K562 (cell line): ENCODE data around the gene SLC25A34. TPM values are rescaled to one million over a fixed set of nuclear protein-coding genes. Genes with fewer than 3 reads are reported as not detected.

Experiments
- ATAC-seq: fragments of 200-7000 bp; cut with Tn5 transposase; 3 replicates; pipeline ENCODE4 v1.9.1; 2020; ENCODE audit warnings: moderate library complexity
- BruUV-seq: library from RNA; stranded (reverse); fragments of 400-500 nt; replicated peaks from 2 replicates; lab custom pipeline; 2021; lab: Mats Ljungman, UMichigan
- CTCF ChIA-PET: fragments of 300-600 bp; formaldehyde crosslinking; extraction: SDS; loops from one replicate; lab custom pipeline; 2021; ENCODE audit warnings: low intra/inter-chr PET ratio; lab: Yijun Ruan, JAX
- POLR2A ChIA-PET: fragments of 300-600, 350-650 bp; sonication (Branson Sonifier 250); formaldehyde crosslinking; extraction: SDS; loops from one replicate; lab custom pipeline; 2021; ENCODE audit warnings: antibody characterized with exemption, inconsistent platforms; lab: Yijun Ruan, JAX
- DNase-seq, 4 experiments: peaks; one replicate each; pipeline versions ENCODE4 v3.0.0 to v3.0.0-alpha.2; 2011 to 2018; ENCODE audit warnings: low spot score in 3 of 4, mixed read lengths in 3 of 4; ENCODE audit errors: extremely low read depth in 1 of 4
- FAIRE-seq: peaks from 2 replicates; lab custom pipeline; 2011; peaks lifted over from hg19 to GRCh38; lab: Jason Lieb, UNC
- H2AFZ ChIP-seq: 2 replicates; pipeline ENCODE4 v1.6.0; 2011; ENCODE audit warnings: low read depth, low read length, control low read depth, inconsistent platforms
- H3K27ac ChIP-seq: fragments of 200-600 bp; 3 replicates; pipeline ENCODE4 v1.8.0; 2011; ENCODE audit warnings: low read depth, mild to moderate bottlenecking, control low read depth, inconsistent platforms, low read length, moderate library complexity, mixed read lengths; ENCODE audit errors: extremely low read depth
- H3K27me3 ChIP-seq, 2 experiments: fragments of 300-600 bp in 1 of 2; 2 replicates in 1 of 2; 3 replicates in 1 of 2; pipeline versions ENCODE4 v1.6.0 to v1.8.0; 2011; ENCODE audit warnings: inconsistent platforms in 2 of 2, low read length in 2 of 2, mild to moderate bottlenecking in 1 of 2, mixed read lengths in 1 of 2, moderate library complexity in 1 of 2; ENCODE audit not compliant: control insufficient read depth in 2 of 2, insufficient read depth in 2 of 2
- H3K36me3 ChIP-seq: fragments of 300-600 bp; 3 replicates; pipeline ENCODE4 v1.8.0; 2011; ENCODE audit warnings: mild to moderate bottlenecking, low read length, inconsistent platforms; ENCODE audit not compliant: control insufficient read depth, insufficient read depth
- H3K4me1 ChIP-seq, 2 experiments: fragments of 200-600 bp in 1 of 2; replicated peaks in 1 of 2; 2 replicates in 1 of 2; 3 replicates in 1 of 2; pipeline versions ENCODE4 v1.5.1 to v1.8.0; 2011; ENCODE audit warnings: inconsistent platforms in 2 of 2, low read length in 2 of 2, mild to moderate bottlenecking in 1 of 2, mixed read lengths in 1 of 2, moderate library complexity in 1 of 2; ENCODE audit not compliant: control insufficient read depth in 2 of 2, insufficient read depth in 2 of 2
- H3K4me2 ChIP-seq: 2 replicates; pipeline ENCODE4 v1.6.1; 2011; ENCODE audit warnings: low read length, control low read depth, inconsistent platforms, mixed read lengths; ENCODE audit not compliant: insufficient read depth
- H3K4me3 ChIP-seq: fragments of 200-600 bp; sonication (generic), shearing (Covaris generic); 2 replicates; pipeline ENCODE4 v1.5.1; 2016; ENCODE audit warnings: control low read depth, inconsistent platforms
- H3K79me2 ChIP-seq: fragments of 200-600 bp; 3 replicates; pipeline ENCODE4 v1.8.0; 2011; ENCODE audit warnings: low read length, inconsistent platforms; ENCODE audit not compliant: control insufficient read depth, insufficient read depth
- H3K9ac ChIP-seq, 2 experiments: 2 replicates each; pipeline versions ENCODE4 v1.6.0 to v1.6.1; 2011; ENCODE audit warnings: low read depth in 2 of 2, low read length in 2 of 2, control low read depth in 1 of 2, inconsistent platforms in 1 of 2, mild to moderate bottlenecking in 1 of 2, mixed read lengths in 1 of 2; ENCODE audit not compliant: insufficient read depth in 1 of 2
- H3K9me1 ChIP-seq: one replicate; pipeline ENCODE4 v1.6.0; 2011; ENCODE audit warnings: inconsistent platforms, mild to moderate bottlenecking, low read length, moderate library complexity; ENCODE audit not compliant: control insufficient read depth, insufficient read depth
- H3K9me3 ChIP-seq: replicated peaks from 2 replicates; pipeline ENCODE4 v1.5.1; 2011; ENCODE audit warnings: low read depth, low read length, inconsistent platforms; ENCODE audit not compliant: control insufficient read depth, insufficient read depth
- H4K20me1 ChIP-seq: replicated peaks from 2 replicates; pipeline ENCODE4 v1.6.1; 2011; ENCODE audit warnings: low read length, inconsistent platforms, mixed read lengths; ENCODE audit not compliant: control insufficient read depth, insufficient read depth
- ARNT ChIP-seq, 2 experiments: fragments of 450-650 bp; IDR thresholded peaks; 2 replicates each; pipeline ENCODE4 v1.6.1; 2016; ENCODE audit warnings: mild to moderate bottlenecking in 1 of 2
- CTCF ChIP-seq, 3 experiments: IDR thresholded peaks in 2 of 3; conservative IDR thresholded peaks in 1 of 3; 2 replicates each; pipeline ENCODE4 v1.5.1; 2011 to 2012; ENCODE audit warnings: low read length in 3 of 3, mild to moderate bottlenecking in 3 of 3, control low read depth in 2 of 3, improper control_type of control experiment in 1 of 3, inconsistent platforms in 1 of 3, low read depth in 1 of 3, mixed read lengths in 1 of 3, moderate library complexity in 1 of 3; ENCODE audit not compliant: insufficient read depth in 2 of 3
- HMGN3 ChIP-seq: IDR thresholded peaks from 2 replicates; pipeline ENCODE4 v1.6.1; 2011; ENCODE audit warnings: borderline replicate concordance, low read depth, mild to moderate bottlenecking, mixed read lengths, low read length; ENCODE audit not compliant: insufficient read length; ENCODE audit errors: extremely low read depth
- SMC3 ChIP-seq: conservative IDR thresholded peaks from 2 replicates; pipeline ENCODE4 v1.6.1; 2011; ENCODE audit warnings: low read depth, low read length, improper control_type of control experiment; ENCODE audit not compliant: insufficient read depth
- ZNF184 ChIP-seq: sonication (generic); formaldehyde crosslinking; IDR thresholded peaks from 2 replicates; pipeline ENCODE4 v1.5.0; 2020; ENCODE audit warnings: missing genetic modification reagents
- WGBS: fragments of 100-300 bp; shearing (Covaris generic); methylation state at CpG from one replicate; pipeline ENCODE4 v1.1.6; 2016; ENCODE audit warnings: low coverage, mixed read lengths; ENCODE audit not compliant: insufficient coverage; ENCODE audit errors: missing lambda C conversion rate; 5-methylcytosine and 5-hydroxymethylcytosine counted together
- in situ Hi-C: fragments of 300-500 bp; cut with MboI; formaldehyde crosslinking; loops from 4 replicates; pipeline ENCODE4 v1.15.0; 2018; ENCODE audit warnings: inconsistent platforms, mixed read lengths
- intact Hi-C: fragments of 100-400 bp; cut with micrococcal nuclease; formaldehyde crosslinking; loops from 2 replicates; pipeline ENCODE4 v1.14.2; 2022
- polyA plus RNA-seq, 8 experiments: library from polyadenylated mRNA; depleted of rRNA in 4 of 8; stranded (reverse) in 5 of 8; unstranded in 3 of 8; fragments of >200 nt; fragmentation: Nextera tagmentation in 2 of 8; fragmentation: Illumina TruSeq in 1 of 8; extraction: Ambion mirVana in 2 of 8; extraction: Trizol in 1 of 8; gene quantifications; 2 replicates each; pipeline versions ENCODE4 v1.2.1 to v1.2.3, GENCODE V29; 2011 to 2014; ENCODE audit warnings: inconsistent platforms in 1 of 8, missing spikeins in 1 of 8
- total RNA-seq, 7 experiments: library from RNA; depleted of rRNA in 6 of 7; stranded (reverse); fragments of >200 nt in 6 of 7; fragmentation: Illumina TruSeq in 2 of 7; extraction: Trizol in 2 of 7; gene quantifications; 2 replicates each; pipeline versions ENCODE4 v1.2.1 to v1.2.3, GENCODE V29; 2011 to 2021; ENCODE audit warnings: low replicate concordance in 1 of 7

SLC25A34 gene
- total and polyA plus RNA-seq, 9 of the 15 experiments (the other 6 are each of a cell fraction or from before 2014, with no cell fraction given), result 0.01 to 0.57 (median 0.16) TPM

- POLR2A ChIA-PET, result interaction anchor here (0.7 to 1.2 kb wide), 3 partner anchors 10 to 232 kb away, joined by 3 to 4 read pairs (median 3); no protein-coding TSS in a partner anchor
- CTCF ChIA-PET, result no interaction called here
These were observed 16.5 kb upstream of the SLC25A34 start for GRCh38 chr1:15719381-15720120.

More at GRCh38 chr1:15719381-15720120, 16.5 kb upstream of the SLC25A34 start:
- Histone ChIP-seq H3K79me2 (0 out of 3 replicates have a peak, but pooled peaks cover 3% of the 10 kb centered on the region), H3K4me3 (no peak overlapping the region), H4K20me1 (peaks cover 5% of the 10 kb centered on the region), H3K4me2 (no peak overlapping the region), H3K9ac (0 out of 4 replicates have a peak overlapping the region, but pooled peaks of 1 of the 2 experiments have one; percentile 56), H3K4me1 (peaks cover 0 to 4% of the 10 kb centered on the region in 2 experiments; a peak in 1 of 5 replicates), H3K27ac (no peak overlapping the region), H3K36me3 (peaks cover 68% of the 10 kb centered on the region), H3K27me3 (no peaks in the 10 kb centered on the region), H3K9me1 (no peaks in the 10 kb centered on the region), H2AFZ (no peak overlapping the region), H3K9me3 (no peaks in the 10 kb centered on the region)
- 92% methylated on average over 12 of the region's 12 CpGs for WGBS
- intact Hi-C loops, result no loop called here
- no peak for DNase-seq
- in situ Hi-C loops, result no loop called here
- FAIRE-seq, result no peak
- BruUV-seq, result no TSS peak
- ATAC-seq, result peak; percentile 20; the same call in 1 of the 3 replicates
- TF ChIP-seq ARNT (IDR thresholded peaks at IDR 0.05) (no peak), CTCF (IDR thresholded peaks at IDR 0.05 in 2 of 3, conservative IDR thresholded peaks at IDR 0.05 in 1 of 3; ENCODE audit: insufficient read depth in 2 of 3, low read depth in 1 of 3, low read length in 3 of 3) (peak; percentile 17 to 41 (median 23); a peak in 3 of 6 replicates), HMGN3 (no peak), SMC3 (0 out of 2 replicates have a peak, but pooled peaks have one; percentile 20), ZNF184 (CRISPR knock-in tag) (no peak)
